HEK293 (cell line): ENCODE measurements around the gene CARS1.

Experiments used
- CTCF ChIA-PET: fragments of 350-600 bp; formaldehyde crosslinking; extraction: SDS; loops from one replicate; lab custom pipeline; 2021; ENCODE audit warnings: antibody characterized with exemption; lab: Yijun Ruan, JAX
- POLR2A ChIA-PET: fragments of 300-600 bp; formaldehyde crosslinking; extraction: SDS; loops from one replicate; lab custom pipeline; 2020; ENCODE audit warnings: antibody characterized with exemption, inconsistent platforms; lab: Yijun Ruan, JAX
- H3K27ac ChIP-seq: fragments of 200-500 bp; sonication (Bioruptor generic); 2 replicates; pipeline ENCODE4 v1.5.1; 2014; ENCODE audit warnings: low read depth, low read length, control low read depth, inconsistent platforms; ENCODE audit errors: extremely low read depth
- H3K36me3 ChIP-seq, 2 experiments: fragments of 200-500 bp in 1 of 2; sonication (Bioruptor generic) in 1 of 2; 1 replicate in 1 of 2; 2 replicates in 1 of 2; pipeline ENCODE4 v1.5.1; 2014 to 2017; ENCODE audit warnings: inconsistent platforms in 2 of 2, low read length in 2 of 2; ENCODE audit not compliant: control insufficient read depth in 2 of 2, insufficient read depth in 1 of 2
- H3K4me1 ChIP-seq: fragments of 200-500 bp; sonication (Bioruptor generic); 2 replicates; pipeline ENCODE4 v1.5.1; 2014; ENCODE audit warnings: mild to moderate bottlenecking, low read length, inconsistent platforms; ENCODE audit not compliant: control insufficient read depth, insufficient read depth
- H3K4me3 ChIP-seq: 2 replicates; pipeline ENCODE4 v1.5.1; 2011; ENCODE audit warnings: low read depth, mild to moderate bottlenecking, control low read depth, low read length, moderate library complexity
- H3K9me3 ChIP-seq: fragments of 200-500 bp; sonication (Bioruptor generic); 2 replicates; pipeline ENCODE4 v1.5.1; 2014; ENCODE audit warnings: low read depth, low read length, inconsistent platforms; ENCODE audit not compliant: control insufficient read depth, insufficient read depth
- CTCF ChIP-seq: fragments of 450-650 bp; formaldehyde crosslinking; IDR thresholded peaks from 2 replicates; pipeline ENCODE4 v1.5.1; 2016; ENCODE audit warnings: missing biosample characterization, missing genetic modification characterization
- GFI1B ChIP-seq: fragments of 450-650 bp; formaldehyde crosslinking; IDR thresholded peaks from 2 replicates; pipeline ENCODE4 v1.5.1; 2016; ENCODE audit warnings: missing biosample characterization, missing genetic modification characterization
- GLI2 ChIP-seq: fragments of 450-650 bp; formaldehyde crosslinking; IDR thresholded peaks from 2 replicates; pipeline ENCODE4; 2017; ENCODE audit warnings: missing biosample characterization, missing genetic modification characterization, low read depth, borderline replicate concordance
- HIC1 ChIP-seq: fragments of 450-650 bp; formaldehyde crosslinking; IDR thresholded peaks from 2 replicates; pipeline ENCODE4 v1.5.1; 2016; ENCODE audit warnings: missing biosample characterization, missing genetic modification characterization
- IKZF3 ChIP-seq: fragments of 450-650 bp; IDR thresholded peaks from 2 replicates; pipeline ENCODE4 v1.5.0; 2018; ENCODE audit warnings: missing biosample characterization, mild to moderate bottlenecking, missing genetic modification characterization, moderate library complexity
- OSR2 ChIP-seq: fragments of 450-650 bp; formaldehyde crosslinking; IDR thresholded peaks from 2 replicates; pipeline ENCODE4 v1.5.1; 2016; ENCODE audit warnings: missing biosample characterization, missing genetic modification characterization
- OVOL3 ChIP-seq: fragments of 450-650 bp; formaldehyde crosslinking; IDR thresholded peaks from 2 replicates; pipeline ENCODE4 v1.5.1; 2016; ENCODE audit warnings: missing biosample characterization, missing genetic modification characterization
- PATZ1 ChIP-seq: fragments of 450-650 bp; formaldehyde crosslinking; IDR thresholded peaks from 2 replicates; pipeline ENCODE4 v1.5.1; 2016; ENCODE audit warnings: missing biosample characterization, missing genetic modification characterization
- SALL2 ChIP-seq: fragments of 450-650 bp; formaldehyde crosslinking; IDR thresholded peaks from 2 replicates; pipeline ENCODE4 v1.5.0; 2017; ENCODE audit warnings: missing biosample characterization, mild to moderate bottlenecking, missing genetic modification characterization, borderline replicate concordance
- TRIM28 ChIP-seq: IDR thresholded peaks from 2 replicates; pipeline ENCODE4 v1.6.1; 2011; ENCODE audit warnings: low read length, control low read depth, borderline replicate concordance
- ZBTB11 ChIP-seq: fragments of 450-650 bp; formaldehyde crosslinking; conservative IDR thresholded peaks from 2 replicates; pipeline ENCODE4 v1.5.1; 2016; ENCODE audit warnings: low read depth, missing biosample characterization, missing genetic modification characterization
- ZBTB20 ChIP-seq: fragments of 450-650 bp; formaldehyde crosslinking; IDR thresholded peaks from 2 replicates; pipeline ENCODE4 v1.5.1; 2016; ENCODE audit warnings: missing biosample characterization, missing genetic modification characterization
- ZBTB26 ChIP-seq: fragments of 450-650 bp; formaldehyde crosslinking; optimal IDR thresholded peaks from 2 replicates; pipeline ENCODE3; 2016; ENCODE audit warnings: missing biosample characterization, mild to moderate bottlenecking, missing genetic modification characterization
- ZEB2 ChIP-seq: fragments of 450-650 bp; formaldehyde crosslinking; IDR thresholded peaks from 2 replicates; pipeline ENCODE4 v1.5.1; 2016; ENCODE audit warnings: missing biosample characterization, missing genetic modification characterization
- ZNF155 ChIP-seq: fragments of 450-650 bp; formaldehyde crosslinking; IDR thresholded peaks from 2 replicates; pipeline ENCODE4 v1.5.1; 2016; ENCODE audit warnings: missing biosample characterization, missing genetic modification characterization
- ZNF211 ChIP-seq: fragments of 450-650 bp; formaldehyde crosslinking; IDR thresholded peaks from 2 replicates; pipeline ENCODE4 v1.5.1; 2016; ENCODE audit warnings: low read depth, missing biosample characterization, missing genetic modification characterization
- ZNF530 ChIP-seq: fragments of 450-650 bp; formaldehyde crosslinking; IDR thresholded peaks from 2 replicates; pipeline ENCODE4 v1.5.1; 2016; ENCODE audit warnings: low read depth, missing biosample characterization, missing genetic modification characterization
- ZNF623 ChIP-seq: fragments of 450-650 bp; formaldehyde crosslinking; IDR thresholded peaks from 2 replicates; pipeline ENCODE4 v1.5.1; 2016; ENCODE audit warnings: missing biosample characterization, missing genetic modification characterization
- ZNF664 ChIP-seq: fragments of 450-650 bp; formaldehyde crosslinking; IDR thresholded peaks from 2 replicates; pipeline ENCODE4 v1.5.1; 2016; ENCODE audit warnings: missing biosample characterization, missing genetic modification characterization

CARS1 gene

GRCh38 chr11:2996976-2997375 lies 60.2 kb downstream of the CARS1 start:
- peaks cover 3% of the 10 kb centered on the region; the same call in 1 of the 2 replicates for H3K4me1 ChIP-seq
- H3K36me3 ChIP-seq = peaks cover 0 to 22% of the 10 kb centered on the region in 2 experiments; a peak in 1 of 3 replicates
- CTCF ChIA-PET = interaction anchor here (2.1 kb wide), 1 partner anchor 95 kb away, joined by 7 read pairs; no protein-coding TSS in a partner anchor
- no peak overlapping the region for H3K4me3 ChIP-seq
- H3K27ac ChIP-seq = no peak overlapping the region
- no peak for TF ChIP-seq SALL2 (tag by site-specific recombination)
- TF ChIP-seq ZNF623 (tag by site-specific recombination) = no peak
- TF ChIP-seq OVOL3 (tag by site-specific recombination) = no peak
- no peak for TF ChIP-seq IKZF3 (tag by site-specific recombination)
- no peak for TF ChIP-seq ZNF664
- no peaks in the 10 kb centered on the region for H3K9me3 ChIP-seq
- POLR2A ChIA-PET = no interaction called here

- POLR2A ChIA-PET = no interaction called here
- TF ChIP-seq ZBTB11 (tag by site-specific recombination) = no peak
- TF ChIP-seq TRIM28 = no peak
- no peak for TF ChIP-seq GLI2 (tag by site-specific recombination)
- TF ChIP-seq OVOL3 (tag by site-specific recombination) = no peak
- TF ChIP-seq OSR2 (tag by site-specific recombination) = no peak
- no peak for TF ChIP-seq ZBTB20 (tag by site-specific recombination)
- TF ChIP-seq HIC1 (tag by site-specific recombination) = no peak
- TF ChIP-seq ZBTB26 (tag by site-specific recombination) = no peak
- TF ChIP-seq ZNF530 (tag by site-specific recombination) = no peak
- TF ChIP-seq ZNF211 = no peak
- TF ChIP-seq GFI1B (tag by site-specific recombination) = no peak
- TF ChIP-seq PATZ1 (tag by site-specific recombination) = no peak
- TF ChIP-seq ZNF664 = no peak
- TF ChIP-seq ZNF155 (tag by site-specific recombination) = no peak
- no peak for TF ChIP-seq CTCF (tag by site-specific recombination)
- TF ChIP-seq ZEB2 (tag by site-specific recombination) = no peak
- TF ChIP-seq, all 188 proteins: peak for 0
Measured at GRCh38 chr11:2995893-2996554, 61.2 kb downstream of the CARS1 start.

More at GRCh38 chr11:2995893-2996554, 61.2 kb downstream of the CARS1 start:
- CTCF ChIA-PET = no interaction called here
- Histone ChIP-seq H3K36me3 (peaks cover 0 to 12% of the 10 kb centered on the region in 2 experiments; a peak in 1 of 3 replicates), H3K4me3 (no peak overlapping the region), H3K27ac (no peak overlapping the region), H3K9me3 (no peaks in the 10 kb centered on the region), H3K4me1 (peaks cover 3% of the 10 kb centered on the region; the same call in 1 of the 2 replicates)
